Measurements from ENCODE around the gene CRELD2. TPM values are rescaled to one million over a fixed set of nuclear protein-coding genes. Genes with fewer than 3 reads are reported as not detected.
A peak's percentile ranks its signal among the peaks of the same experiment; 100 is the strongest.

CRELD2 gene
- total RNA-seq, 1 donor from 2014 or later: 22.1 TPM

- ATAC-seq (ENCODE audit: poor library complexity) (no peak), DNase-seq (peak; percentile 42)
- intact Hi-C loops (cut with DNase I): loop anchor here (5.0 kb wide), 1 partner anchor 38 kb away; no protein-coding TSS in a partner anchor
Observed at GRCh38 chr22:49969751-49970527, 51.5 kb downstream of the CRELD2 start.

DNA sequence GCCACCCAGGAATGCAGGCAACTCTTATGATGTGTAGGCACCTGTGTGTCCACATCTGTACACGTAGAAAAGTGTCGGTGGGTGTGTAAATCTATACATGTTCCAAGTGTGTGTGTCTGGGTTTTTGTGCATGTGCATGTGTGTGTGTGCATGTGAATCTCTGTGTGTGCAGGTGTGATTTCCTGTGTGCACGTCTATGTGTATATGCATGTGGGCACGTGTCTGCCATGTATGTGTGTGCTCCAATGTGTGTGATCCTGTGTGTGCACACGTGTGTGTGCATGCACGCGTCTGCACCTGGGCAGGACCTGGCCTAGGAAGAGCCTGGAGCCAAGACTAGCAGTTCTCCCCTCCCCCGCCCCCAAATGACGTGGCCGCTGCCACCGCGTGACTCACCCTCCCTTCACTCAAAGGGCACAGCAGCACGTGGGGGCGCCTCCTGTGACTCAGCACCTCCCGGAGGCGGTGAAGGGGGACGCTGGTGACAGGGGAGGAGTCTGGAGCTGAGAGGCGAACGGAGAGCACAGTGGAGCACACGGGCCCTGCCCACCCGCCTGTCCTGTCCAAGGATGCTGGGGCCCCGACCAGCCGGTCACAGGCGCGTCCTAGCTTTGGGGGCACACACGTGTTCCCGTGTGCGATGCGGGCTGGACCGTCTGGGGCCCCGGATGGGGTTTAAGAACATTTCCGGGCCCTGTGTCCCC is 52.2 kb downstream of the CRELD2 start:
- intact Hi-C loops (cut with DNase I): loop anchor here (5.0 kb wide), 1 partner anchor 38 kb away; no protein-coding TSS in a partner anchor
- ATAC-seq (ENCODE audit: poor library complexity) (peak; percentile 87), DNase-seq (peak; percentile 94)

DNA sequence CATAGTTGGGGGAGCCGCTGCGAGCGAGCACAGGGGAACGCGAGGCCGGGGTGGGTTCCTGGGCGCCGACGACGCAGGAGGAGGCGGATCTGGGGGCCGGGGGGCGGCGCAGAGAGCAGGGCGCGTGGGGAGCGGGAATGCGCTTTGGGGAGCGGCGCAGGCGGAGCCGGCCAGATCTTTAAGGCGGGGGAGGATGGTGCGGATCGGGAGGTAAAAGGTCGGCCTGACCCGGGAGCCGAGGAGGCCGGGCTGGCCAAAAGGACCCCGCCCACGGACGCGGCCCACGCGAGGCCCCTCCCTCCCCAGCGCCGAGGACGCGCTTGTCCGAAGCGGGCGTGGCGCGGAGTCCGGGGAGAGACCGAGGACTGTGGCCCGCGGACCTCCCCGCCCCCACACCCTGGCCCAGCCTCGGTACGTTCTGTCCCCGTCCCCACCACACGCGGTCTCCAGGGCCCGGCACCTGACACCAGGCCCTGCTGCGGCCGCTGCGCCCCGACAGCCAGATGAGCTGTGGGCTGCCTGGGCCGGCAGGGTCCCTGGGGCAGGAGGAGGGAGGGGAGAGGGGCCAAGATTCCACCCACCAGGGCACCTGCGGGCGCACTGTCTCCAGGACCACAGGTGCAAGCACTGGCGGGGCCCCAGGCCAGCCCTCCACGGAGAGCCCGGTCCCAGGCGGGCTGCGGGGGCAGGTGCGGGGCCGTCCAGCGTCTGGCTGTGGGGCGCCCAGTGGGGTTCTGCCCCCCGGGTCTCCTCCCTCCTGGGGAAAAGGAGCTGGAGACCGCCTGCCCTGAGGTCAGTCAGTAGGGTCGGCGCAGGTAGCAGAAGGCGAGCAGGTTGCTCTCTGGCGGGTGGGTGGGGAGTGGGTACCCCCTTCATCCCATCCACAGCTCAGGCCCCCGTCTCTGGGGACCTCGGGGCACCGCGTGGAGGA is 53.1 kb downstream of the CRELD2 start:
- intact Hi-C loops (cut with DNase I): loop anchor here (5.0 kb wide), 1 partner anchor 39 kb away; no protein-coding TSS in a partner anchor

DNA sequence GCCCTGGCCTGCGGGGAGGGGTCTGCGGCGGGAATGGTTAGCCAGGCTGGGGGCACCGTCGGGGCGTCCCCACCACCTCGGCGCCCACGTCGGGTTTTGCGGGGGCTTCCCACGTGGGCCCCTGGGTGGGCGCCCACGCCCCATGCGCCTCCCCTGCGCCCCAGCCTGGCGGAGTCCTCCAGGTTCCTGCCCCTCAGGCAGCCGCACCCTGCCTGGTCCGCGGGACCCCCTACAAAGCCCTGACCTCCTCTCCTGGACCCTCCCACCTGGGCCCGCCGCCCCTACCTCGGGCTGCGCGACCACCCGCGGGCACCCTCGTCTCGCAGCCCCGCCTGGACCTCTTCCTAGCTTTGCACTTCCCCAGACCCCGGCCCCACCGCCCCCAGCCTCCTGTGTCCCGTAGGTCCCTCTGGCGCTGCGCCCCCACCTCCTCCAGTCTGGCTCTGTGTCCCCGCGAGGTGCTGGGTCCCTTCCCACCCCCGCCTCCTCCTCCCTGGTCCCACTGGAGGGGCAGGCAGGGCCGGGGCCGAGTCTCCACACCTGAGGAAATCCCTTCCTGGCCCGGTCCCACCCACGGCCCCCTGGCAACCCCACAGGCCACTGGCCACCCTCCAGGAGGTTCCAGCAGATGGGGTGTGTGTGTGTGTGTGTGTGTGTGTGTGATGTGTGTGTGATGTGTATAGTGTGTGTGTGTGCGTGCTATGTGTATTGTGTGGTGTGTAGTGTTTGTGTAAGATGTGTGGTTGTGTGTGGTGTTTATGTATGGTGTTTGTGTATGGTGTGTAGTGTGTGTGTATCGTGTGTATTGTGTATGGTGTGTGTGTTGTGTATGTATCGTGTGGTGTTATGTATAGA is 54.0 kb downstream of the CRELD2 start:
- ATAC-seq (ENCODE audit: poor library complexity) (no peak), DNase-seq (peak; percentile 50)
- intact Hi-C loops (cut with DNase I): loop anchor here (5.0 kb wide), 1 partner anchor 40 kb away; no protein-coding TSS in a partner anchor

More for the DNA sequence above, 53.1 kb downstream of the CRELD2 start:
- peak; percentile 74 for ATAC-seq (ENCODE audit: poor library complexity)
- DNase-seq: peak; percentile 91

GRCh38 chr22:49973018-49973961 is 54.9 kb downstream of the CRELD2 start:
- no peak for DNase-seq
- ATAC-seq (ENCODE audit: poor library complexity): no peak
- intact Hi-C loops (cut with DNase I): loop anchor here (5.0 kb wide), 1 partner anchor 41 kb away; no protein-coding TSS in a partner anchor

DNA sequence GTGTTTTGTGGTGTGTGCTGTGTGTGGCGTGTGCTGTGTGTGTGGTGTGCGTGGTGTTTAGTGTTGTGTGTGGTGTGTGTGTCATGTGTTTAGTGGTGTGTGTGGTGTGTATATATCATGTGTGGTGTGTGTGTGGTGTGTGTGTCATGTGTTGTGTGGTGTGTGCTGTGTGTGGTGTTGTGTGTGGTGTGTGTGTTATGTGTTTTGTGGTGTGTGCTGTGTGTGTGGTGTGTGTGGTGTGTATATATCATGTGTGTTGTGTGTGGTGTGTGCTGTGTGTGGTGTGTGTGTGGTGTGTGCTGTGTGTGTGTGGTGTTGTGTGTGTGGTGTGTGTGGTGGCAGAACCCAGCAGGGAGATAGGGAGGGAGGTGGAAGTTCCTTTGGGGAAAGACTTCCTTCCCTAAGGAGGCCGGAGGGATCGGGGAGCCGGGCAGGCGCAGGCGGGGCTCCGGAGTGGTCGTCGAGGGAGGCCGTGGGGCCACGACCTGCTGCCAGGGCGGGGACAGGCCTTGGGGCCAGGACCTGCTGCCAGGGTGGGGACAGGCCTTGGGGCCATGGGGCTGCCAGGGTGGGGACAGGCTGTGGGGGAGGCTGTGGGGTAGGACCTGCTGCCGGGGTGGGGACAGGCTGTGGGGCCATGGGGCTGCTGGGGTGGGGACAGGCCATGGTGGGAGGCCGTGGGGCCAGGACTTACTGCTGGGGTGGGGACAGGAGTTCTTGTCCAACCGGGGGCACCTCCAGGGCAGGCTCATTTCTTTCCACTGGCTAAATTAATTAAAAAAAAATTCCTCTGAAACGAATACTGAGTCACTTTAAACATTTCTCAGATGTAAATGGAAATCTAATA is 57.3 kb downstream of the CRELD2 start:
- ATAC-seq (ENCODE audit: poor library complexity): no peak
- peak; percentile 40 for DNase-seq
- intact Hi-C loops (cut with DNase I): no loop called here

DNA sequence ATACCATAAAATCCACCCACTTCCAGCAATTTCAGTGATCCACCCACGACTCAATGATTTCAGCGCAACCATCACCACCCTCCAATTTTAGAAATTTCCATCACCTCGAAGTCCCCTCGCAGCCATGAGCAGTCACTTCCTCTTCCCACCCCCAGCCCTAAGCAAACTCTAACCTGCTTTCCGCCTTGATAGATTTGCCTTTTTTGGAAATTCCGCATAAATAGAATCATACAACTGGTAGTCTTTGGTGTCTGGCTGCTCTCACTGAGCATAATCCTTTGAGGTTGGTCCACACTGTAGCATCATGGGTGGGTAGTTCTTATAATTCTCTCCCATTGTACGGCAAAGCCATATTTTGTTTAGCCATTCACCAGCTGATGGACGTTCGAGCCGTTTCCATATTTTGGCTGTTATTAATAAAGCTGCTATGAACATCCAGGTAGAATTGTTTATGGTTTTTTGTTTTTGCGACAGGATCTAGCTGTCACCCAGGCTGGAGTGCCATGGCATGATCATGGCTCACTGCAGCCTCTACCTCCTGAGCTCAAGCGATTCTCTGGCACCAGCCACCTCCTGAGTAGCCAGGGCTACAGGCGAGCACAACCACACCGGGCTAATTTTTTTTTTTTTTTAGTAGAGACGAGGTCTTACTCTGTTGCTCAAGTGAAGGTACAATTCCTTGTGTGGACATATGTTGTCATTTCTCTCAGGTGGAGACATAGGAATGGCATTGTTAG is 58.2 kb downstream of the CRELD2 start:
- DNase-seq (no peak), ATAC-seq (ENCODE audit: poor library complexity) (no peak)
- intact Hi-C loops (cut with DNase I): no loop called here

Small RNA genes within 50 kb of the gene (microRNA-seq; reads per million reads assigned to microRNA genes)
- gene MIR6821: not detected

Other genes with a start within 250 kb of the CRELD2 start
- 15.9 TPM for gene BRD1, start 90.8 kb upstream of the CRELD2 start, total RNA-seq
- 3.8 TPM for gene ZBED4, start 64.8 kb upstream of the CRELD2 start, total RNA-seq
- 13.8 TPM for gene ALG12, start 196 bp upstream of the CRELD2 start, total RNA-seq
- 61.5 TPM for gene PIM3, start 42.1 kb downstream of the CRELD2 start, total RNA-seq
- gene IL17REL, start 94.1 kb downstream of the CRELD2 start, total RNA-seq: not detected
- not detected for gene TTLL8, start 139.7 kb downstream of the CRELD2 start, total RNA-seq
- 0.46 TPM for gene MLC1, start 166.8 kb downstream of the CRELD2 start, total RNA-seq
- not detected for gene MOV10L1, start 171.4 kb downstream of the CRELD2 start, total RNA-seq